Erythroblast (primary cell): ENCODE measurements around the gene RAD51B.

Experiments used
- GATA1 ChIP-seq: IDR thresholded peaks from 2 replicates; pipeline ENCODE4 v1.6.1; 2011; ENCODE audit warnings: low read depth, mild to moderate bottlenecking, control low read depth, low read length, moderate library complexity
- POLR2A ChIP-seq: IDR thresholded peaks from 2 replicates; pipeline ENCODE4 v1.6.1; 2011; ENCODE audit warnings: mild to moderate bottlenecking, low read length

GRCh38 chr14:68523326-68523610 is 703.7 kb downstream of the RAD51B start:
- TF ChIP-seq POLR2A (no peak), GATA1 (no peak)
